ENCODE data around the gene IGDCC3. TPM values are rescaled to one million over a fixed set of nuclear protein-coding genes. Genes with fewer than 3 reads are reported as not detected.

Gene IGDCC3
- total RNA-seq, 2 experiments from 2014 or later, result not detected

- Mint-ChIP-seq H3K4me1 (ENCODE audit: low read depth) (no peaks in the 10 kb centered on the region), H3K27ac (no peak overlapping the region), H3K4me3 (no peak overlapping the region), H3K9me3 (no peaks in the 10 kb centered on the region), H3K36me3 (no peaks in the 10 kb centered on the region), H3K27me3 (peaks cover 10% of the 10 kb centered on the region)
- ChIA-PET CTCF (no interaction called here), POLR2A (no interaction called here)
- no peak for DNase-seq
- intact Hi-C loops (cut with micrococcal nuclease), result no loop called here
Observed at GRCh38 chr15:65344214-65344913, 33.4 kb downstream of the IGDCC3 start.

GRCh38 chr15:65343374-65343981, 34.3 kb downstream of the IGDCC3 start:
- Mint-ChIP-seq H3K9me3 (no peaks in the 10 kb centered on the region), H3K4me3 (no peak overlapping the region), H3K27me3 (peaks cover 5% of the 10 kb centered on the region), H3K27ac (no peak overlapping the region), H3K4me1 (ENCODE audit: low read depth) (no peaks in the 10 kb centered on the region), H3K36me3 (no peaks in the 10 kb centered on the region)
- POLR2A ChIA-PET, result no interaction called here
- CTCF ChIA-PET, result no interaction called here
- intact Hi-C loops (cut with micrococcal nuclease), result no loop called here
- no peak for DNase-seq

DNA sequence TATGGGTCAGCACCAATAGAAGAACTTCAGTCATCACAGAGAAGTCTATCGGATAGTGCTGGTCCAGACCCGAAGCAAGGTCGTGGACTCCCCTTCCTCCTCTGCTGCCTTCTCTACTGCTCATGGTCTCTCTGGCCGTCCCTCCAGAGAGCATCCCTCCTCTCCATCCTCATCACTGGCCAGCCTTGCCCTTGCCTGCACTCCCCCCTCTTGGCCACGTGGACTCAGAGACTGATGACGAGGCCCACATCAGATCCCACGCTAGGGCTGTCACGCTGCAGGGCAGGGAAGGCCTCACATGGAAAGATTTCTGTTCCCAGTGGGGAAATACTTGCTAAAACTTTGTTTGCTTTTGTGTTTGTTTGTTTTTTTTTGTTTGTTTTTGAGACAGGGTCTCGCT, 35.3 kb downstream of the IGDCC3 start:
- Mint-ChIP-seq H3K4me1 (ENCODE audit: low read depth) (no peaks in the 10 kb centered on the region), H3K27ac (no peak overlapping the region), H3K4me3 (no peak overlapping the region), H3K9me3 (no peaks in the 10 kb centered on the region), H3K36me3 (no peaks in the 10 kb centered on the region), H3K27me3 (peaks cover 5% of the 10 kb centered on the region)
- POLR2A ChIA-PET, result no interaction called here
- no peak for DNase-seq
- intact Hi-C loops (cut with micrococcal nuclease), result no loop called here
- CTCF ChIA-PET, result no interaction called here

GRCh38 chr15:65339920-65340319, 37.9 kb downstream of the IGDCC3 start:
- H3K9me3 Mint-ChIP-seq, result no peaks in the 10 kb centered on the region
- H3K4me1 Mint-ChIP-seq (ENCODE audit: low read depth), result no peaks in the 10 kb centered on the region
- CTCF ChIA-PET, result interaction anchor here (0.7 kb wide), 1 partner anchor 19 kb away, joined by 3 read pairs; no protein-coding TSS in a partner anchor
- intact Hi-C loops (cut with micrococcal nuclease), result no loop called here
- no peak overlapping the region for H3K27ac Mint-ChIP-seq
- no peaks in the 10 kb centered on the region for H3K36me3 Mint-ChIP-seq
- DNase-seq, result no peak
- H3K27me3 Mint-ChIP-seq, result peaks cover 2% of the 10 kb centered on the region
- no peak overlapping the region for H3K4me3 Mint-ChIP-seq
- POLR2A ChIA-PET, result no interaction called here

GRCh38 chr15:65339416-65339815, 38.4 kb downstream of the IGDCC3 start:
- CTCF ChIA-PET, result no interaction called here
- Mint-ChIP-seq H3K36me3 (no peaks in the 10 kb centered on the region), H3K4me3 (no peak overlapping the region), H3K4me1 (ENCODE audit: low read depth) (no peaks in the 10 kb centered on the region), H3K9me3 (no peaks in the 10 kb centered on the region), H3K27me3 (peaks cover 2% of the 10 kb centered on the region), H3K27ac (no peak overlapping the region)
- POLR2A ChIA-PET, result no interaction called here
- intact Hi-C loops (cut with micrococcal nuclease), result no loop called here
- no peak for DNase-seq

- Mint-ChIP-seq H3K4me3 (no peak overlapping the region), H3K27ac (no peak overlapping the region), H3K9me3 (no peaks in the 10 kb centered on the region), H3K4me1 (ENCODE audit: low read depth) (no peaks in the 10 kb centered on the region), H3K36me3 (no peaks in the 10 kb centered on the region), H3K27me3 (peaks cover 2% of the 10 kb centered on the region)
- no peak for DNase-seq
- ChIA-PET CTCF (interaction anchor here (1.3 kb wide), 1 partner anchor 13 kb away, joined by 3 read pairs; no protein-coding TSS in a partner anchor), POLR2A (no interaction called here)
- intact Hi-C loops (cut with micrococcal nuclease), result no loop called here
Observed at GRCh38 chr15:65338823-65339222, 39.0 kb downstream of the IGDCC3 start.

- Mint-ChIP-seq H3K9me3 (no peaks in the 10 kb centered on the region), H3K4me1 (ENCODE audit: low read depth) (no peaks in the 10 kb centered on the region), H3K27me3 (peaks cover 2% of the 10 kb centered on the region), H3K4me3 (no peak overlapping the region), H3K36me3 (no peaks in the 10 kb centered on the region), H3K27ac (no peak overlapping the region)
- ChIA-PET CTCF (interaction anchor here (0.8 to 1.3 kb wide), 2 partner anchors 12 to 47 kb away, joined by 3 read pairs; no protein-coding TSS in a partner anchor), POLR2A (no interaction called here)
- DNase-seq, result no peak
- intact Hi-C loops (cut with micrococcal nuclease), result no loop called here
Observed at GRCh38 chr15:65338366-65338765, 39.4 kb downstream of the IGDCC3 start.

DNA sequence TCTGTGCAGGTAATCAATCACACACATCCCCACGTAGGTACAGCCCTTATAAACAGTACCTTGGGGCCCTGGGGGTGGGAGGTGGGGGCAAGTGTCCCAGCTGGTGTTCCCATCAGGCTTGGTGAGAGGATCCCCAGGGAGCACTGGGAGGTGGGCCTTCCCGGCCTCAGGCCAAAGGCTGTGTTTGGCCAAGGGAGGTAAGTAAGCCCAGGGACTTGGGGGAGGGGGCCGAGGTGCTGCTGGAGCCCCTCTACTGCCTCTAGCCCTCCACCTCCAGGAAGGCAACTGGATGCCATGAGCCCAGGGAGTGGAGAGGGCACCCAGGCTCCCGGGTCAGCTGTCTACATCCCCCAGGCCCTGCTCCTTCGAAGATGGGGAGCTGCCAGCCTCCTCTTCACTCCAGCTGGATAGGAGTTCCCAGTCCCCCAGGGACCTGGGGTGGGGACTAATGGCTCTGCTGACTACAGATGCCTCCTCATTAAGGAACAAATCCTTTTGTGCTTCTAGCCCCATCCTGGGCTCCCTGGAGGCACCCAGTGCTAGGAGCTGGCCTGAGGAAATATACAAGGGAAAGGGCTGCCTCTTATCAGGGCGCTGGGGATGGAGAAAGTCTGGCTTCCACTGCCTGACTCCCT, 40.2 kb downstream of the IGDCC3 start:
- ChIA-PET CTCF (interaction anchor here (0.8 to 1.3 kb wide), 2 partner anchors 12 to 48 kb away, joined by 3 read pairs; no protein-coding TSS in a partner anchor), POLR2A (no interaction called here)
- no peak for DNase-seq
- no peaks in the 10 kb centered on the region for H3K9me3 Mint-ChIP-seq
- peaks cover 2% of the 10 kb centered on the region for H3K27me3 Mint-ChIP-seq
- intact Hi-C loops (cut with micrococcal nuclease), result no loop called here
- H3K36me3 Mint-ChIP-seq, result no peaks in the 10 kb centered on the region
- no peak overlapping the region for H3K4me3 Mint-ChIP-seq
- H3K4me1 Mint-ChIP-seq (ENCODE audit: low read depth), result no peaks in the 10 kb centered on the region
- H3K27ac Mint-ChIP-seq, result no peak overlapping the region

DNA sequence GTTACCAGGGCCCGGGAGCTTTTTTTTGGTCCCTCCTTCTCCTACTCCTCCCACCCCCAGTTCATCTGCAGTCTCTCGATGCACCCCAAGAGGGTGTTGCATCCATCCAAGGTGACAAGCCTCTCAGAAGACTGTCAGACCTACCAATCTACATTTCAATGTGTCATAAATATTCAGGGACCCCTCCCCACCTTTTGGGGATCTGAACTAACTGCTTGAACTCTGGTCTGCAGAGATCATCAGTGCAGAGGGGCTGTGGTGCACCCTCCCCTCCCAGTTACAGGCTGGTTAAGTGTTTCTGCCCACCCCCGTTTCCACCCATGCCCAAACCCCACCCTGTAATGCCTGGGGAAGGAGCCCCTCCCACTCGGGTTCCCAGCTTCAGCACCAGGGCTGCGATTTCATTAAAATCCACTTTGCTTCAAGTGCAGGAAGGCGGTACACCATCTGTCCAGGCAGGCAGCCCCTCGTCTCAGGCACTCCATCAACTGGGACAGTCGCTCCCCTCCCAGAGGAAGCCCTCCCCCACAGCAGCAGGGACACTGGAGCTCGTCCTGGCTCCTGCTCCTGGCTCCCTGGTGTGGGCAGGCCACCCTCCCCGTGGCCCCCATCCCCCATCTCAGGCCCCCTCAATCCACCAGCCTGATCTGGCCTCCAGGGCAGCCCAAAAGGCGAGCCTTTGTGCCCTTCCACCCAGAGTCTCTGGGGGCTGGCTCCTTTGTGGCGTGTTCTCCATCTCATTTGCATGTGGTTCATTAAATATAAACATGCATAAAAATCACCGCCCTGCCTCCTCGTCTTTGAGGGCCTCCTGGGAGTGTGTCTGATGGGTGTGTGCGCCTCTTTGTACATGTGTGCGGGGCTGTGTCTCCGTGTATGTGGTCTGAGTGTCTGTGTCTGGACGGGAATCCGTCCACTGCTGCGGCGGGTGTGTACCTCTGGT, 41.0 kb downstream of the IGDCC3 start:
- Mint-ChIP-seq H3K27ac (no peak overlapping the region), H3K4me1 (ENCODE audit: low read depth) (no peaks in the 10 kb centered on the region), H3K4me3 (no peak overlapping the region), H3K27me3 (peaks cover 2% of the 10 kb centered on the region), H3K9me3 (no peaks in the 10 kb centered on the region), H3K36me3 (no peaks in the 10 kb centered on the region)
- POLR2A ChIA-PET, result no interaction called here
- no peak for DNase-seq
- CTCF ChIA-PET, result no interaction called here
- intact Hi-C loops (cut with micrococcal nuclease), result no loop called here

DNA sequence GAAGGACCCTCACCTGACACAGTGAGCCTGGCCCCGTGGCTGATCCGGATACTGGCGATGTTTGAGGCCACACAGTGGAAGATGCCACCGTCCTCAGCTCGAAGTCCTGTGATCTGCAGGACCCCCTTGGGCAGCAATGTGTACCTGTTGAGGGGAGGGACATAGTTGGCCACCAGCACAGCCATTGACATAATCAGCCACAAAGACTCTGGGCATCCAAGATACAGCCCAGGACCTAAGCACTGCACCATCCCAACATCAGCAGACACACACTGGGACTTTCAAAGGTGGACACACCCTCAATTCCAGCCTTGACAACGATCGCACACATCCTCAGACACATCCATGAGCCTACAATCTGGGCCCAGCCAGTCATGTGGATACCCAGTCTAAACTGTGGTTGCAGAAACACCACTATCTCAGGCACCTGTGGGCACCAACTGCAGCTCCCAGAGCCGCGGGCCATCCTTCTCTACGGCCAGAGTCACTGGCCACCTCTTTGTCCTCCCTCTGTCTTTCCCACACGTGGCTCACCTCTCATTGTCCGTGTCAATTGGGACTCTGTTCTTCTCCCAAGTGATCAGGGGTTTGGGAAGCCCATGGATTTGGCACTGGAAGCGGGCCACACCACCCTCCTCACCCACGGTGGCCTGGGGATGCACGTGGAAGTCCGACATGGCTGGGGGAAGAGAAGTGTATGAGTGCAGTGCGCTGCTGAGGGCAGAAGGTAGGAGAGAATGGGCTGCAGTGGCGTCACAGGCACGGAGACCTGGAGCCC, 42.3 kb downstream of the IGDCC3 start:
- Mint-ChIP-seq H3K4me3 (no peak overlapping the region), H3K4me1 (ENCODE audit: low read depth) (no peaks in the 10 kb centered on the region), H3K36me3 (no peaks in the 10 kb centered on the region), H3K9me3 (no peaks in the 10 kb centered on the region), H3K27me3 (peaks cover 4% of the 10 kb centered on the region), H3K27ac (no peak overlapping the region)
- ChIA-PET POLR2A (no interaction called here), CTCF (no interaction called here)
- no peak for DNase-seq
- intact Hi-C loops (cut with micrococcal nuclease), result no loop called here

DNA sequence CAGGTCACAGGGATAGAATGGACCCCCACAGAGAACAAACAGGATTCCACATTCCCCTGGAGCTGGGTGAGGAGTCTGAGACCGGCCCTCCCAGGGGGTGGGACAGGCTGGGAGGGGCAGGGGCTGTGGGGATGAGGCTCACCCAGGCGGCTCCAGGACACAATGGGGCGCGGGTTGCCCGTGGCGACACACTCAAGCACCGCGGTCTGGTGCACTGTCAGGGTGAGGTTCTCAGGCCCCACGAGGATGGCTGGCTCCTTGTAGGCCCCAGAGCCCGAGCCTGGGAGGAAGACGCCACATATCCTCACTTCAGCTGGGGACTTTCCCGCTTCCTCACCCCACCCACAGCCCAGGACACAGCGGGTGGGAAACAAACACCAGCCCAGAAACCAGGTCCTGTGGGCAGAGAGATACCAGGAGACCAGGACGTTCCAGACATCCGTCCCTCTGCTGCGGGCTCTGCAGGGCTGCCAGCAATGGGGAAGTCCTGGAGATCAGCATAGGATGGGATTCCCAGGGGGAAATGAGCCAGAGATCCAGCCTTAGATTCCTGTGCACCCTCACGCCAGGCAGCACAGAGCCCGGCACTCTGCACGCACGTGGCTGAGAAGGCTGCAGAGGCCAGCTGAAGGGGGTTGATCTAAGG, 43.1 kb downstream of the IGDCC3 start:
- no peak overlapping the region for H3K4me3 Mint-ChIP-seq
- ChIA-PET CTCF (no interaction called here), POLR2A (no interaction called here)
- DNase-seq, result no peak
- peaks cover 7% of the 10 kb centered on the region for H3K27me3 Mint-ChIP-seq
- intact Hi-C loops (cut with micrococcal nuclease), result no loop called here
- H3K9me3 Mint-ChIP-seq, result no peaks in the 10 kb centered on the region
- no peaks in the 10 kb centered on the region for H3K36me3 Mint-ChIP-seq
- no peak overlapping the region for H3K27ac Mint-ChIP-seq
- H3K4me1 Mint-ChIP-seq (ENCODE audit: low read depth), result no peaks in the 10 kb centered on the region
